Left hindlimb (tissue), 1 donor: Measurements from ENCODE around the gene TOR3A.

Experiments used
- DNase-seq: peaks from one replicate; pipeline ENCODE4 v3.0.0-alpha.2; 2018

The TOR3A gene

DNA sequence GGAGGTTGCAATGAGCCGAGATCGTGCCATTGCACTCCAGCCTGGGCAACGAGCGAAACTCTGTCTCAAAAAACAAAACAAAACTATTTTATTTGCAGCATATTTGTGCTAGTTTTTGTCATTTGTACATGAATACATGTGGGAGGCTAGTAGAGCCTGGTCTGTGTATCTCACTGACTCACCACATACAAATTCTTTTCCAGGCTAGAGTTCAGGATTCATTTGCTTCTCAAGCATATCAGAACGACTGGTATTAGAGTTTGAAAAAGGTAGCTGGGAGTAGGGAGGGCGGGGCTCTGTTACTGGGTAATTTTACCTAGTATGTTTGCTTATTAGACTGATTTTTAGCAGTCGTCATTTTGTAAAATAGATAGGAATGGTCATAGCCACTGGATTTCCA, 4.5 kb upstream of the TOR3A start:
- DNase-seq, result no peak

DNA sequence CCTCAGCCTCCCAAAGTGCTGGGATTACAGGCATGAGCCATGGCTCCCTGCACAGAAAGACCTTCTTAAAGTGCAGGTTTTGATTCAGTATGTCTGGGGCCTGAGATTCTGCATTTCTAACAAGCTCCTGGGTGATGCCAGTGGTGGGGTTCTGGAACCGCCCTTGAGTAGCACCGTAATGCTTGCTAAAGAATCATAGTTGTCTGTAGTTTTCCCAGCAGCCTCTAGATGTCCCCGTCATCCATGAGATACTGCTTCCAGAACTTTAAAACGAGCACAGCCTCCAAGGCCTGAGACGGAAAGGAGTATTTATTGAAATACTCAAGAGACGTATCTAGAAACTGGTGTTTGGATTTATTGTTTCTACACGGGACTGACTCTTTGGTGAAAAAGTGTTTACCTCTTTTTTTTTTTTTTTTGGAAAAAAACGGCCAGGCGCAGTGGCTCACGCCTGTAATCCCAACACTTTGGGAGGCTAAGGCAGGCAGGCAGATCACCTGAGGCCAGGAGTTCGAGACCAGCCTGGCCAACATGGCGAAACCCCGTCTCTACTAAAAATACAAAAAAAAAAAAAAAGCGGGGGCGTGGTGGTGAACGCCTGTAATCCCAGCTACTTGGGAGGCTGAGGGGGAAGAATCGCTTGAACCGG, 2.6 kb upstream of the TOR3A start:
- DNase-seq, result no peak

DNA sequence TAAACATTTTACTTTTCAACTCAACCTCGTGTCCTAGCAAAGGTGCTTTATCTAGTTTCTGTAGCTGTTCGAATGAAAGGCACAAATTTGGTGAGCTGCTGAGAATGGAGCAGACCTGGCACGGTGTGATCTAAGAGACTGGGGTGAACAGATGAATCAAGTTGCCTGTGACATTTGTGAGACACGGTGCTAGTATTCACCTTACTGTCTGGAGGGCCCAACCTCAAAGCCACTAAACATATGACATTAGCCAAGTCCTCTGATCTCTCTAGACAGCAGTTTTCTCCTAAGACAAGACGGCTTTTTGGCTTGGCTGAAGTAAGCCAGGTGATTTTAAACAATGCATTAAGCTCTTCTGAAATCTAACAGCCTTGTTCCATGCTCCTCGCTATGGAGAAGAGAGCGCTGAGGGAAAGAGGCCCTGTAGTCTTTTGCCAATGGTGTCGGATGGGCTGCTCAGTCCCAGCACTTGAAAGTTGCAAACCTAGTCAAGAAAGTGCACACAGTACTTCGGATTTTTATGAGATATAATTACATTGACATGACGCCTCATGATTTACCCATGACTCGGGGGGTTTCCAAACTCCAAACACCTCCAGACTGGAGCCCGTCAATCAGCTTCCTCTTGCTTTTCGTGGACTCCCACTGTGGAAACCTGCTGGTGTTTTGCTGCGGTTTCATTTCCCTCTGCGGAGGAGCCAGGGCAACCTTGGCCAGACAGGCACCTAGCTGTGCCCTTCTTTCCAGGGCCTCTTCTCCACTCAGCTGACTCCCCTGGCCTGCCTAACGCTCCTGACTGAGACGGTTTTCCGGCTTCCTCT, 794 bp upstream of the TOR3A start:
- no peak for DNase-seq

GRCh38 chr1:179082333-179082998, 596 bp downstream of the TOR3A start:
- peak; percentile 56 for DNase-seq

DNA sequence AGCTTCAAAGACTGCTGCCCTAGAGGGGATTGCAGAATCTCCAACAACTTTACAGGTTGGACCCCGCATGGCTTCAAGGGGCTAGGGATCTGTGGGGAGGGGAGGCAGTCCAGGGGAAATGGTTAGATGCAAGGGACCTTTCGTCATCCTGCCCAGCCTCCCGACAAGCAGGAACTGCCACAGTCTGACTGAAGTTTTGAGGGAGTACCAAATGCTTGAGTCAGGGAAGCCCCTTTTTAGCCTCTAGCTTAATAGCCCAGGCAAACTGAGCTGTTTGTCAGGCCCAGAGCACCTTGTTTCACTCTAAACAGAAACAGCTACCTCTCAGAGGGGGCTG, 1.1 kb downstream of the TOR3A start:
- no peak for DNase-seq

DNA sequence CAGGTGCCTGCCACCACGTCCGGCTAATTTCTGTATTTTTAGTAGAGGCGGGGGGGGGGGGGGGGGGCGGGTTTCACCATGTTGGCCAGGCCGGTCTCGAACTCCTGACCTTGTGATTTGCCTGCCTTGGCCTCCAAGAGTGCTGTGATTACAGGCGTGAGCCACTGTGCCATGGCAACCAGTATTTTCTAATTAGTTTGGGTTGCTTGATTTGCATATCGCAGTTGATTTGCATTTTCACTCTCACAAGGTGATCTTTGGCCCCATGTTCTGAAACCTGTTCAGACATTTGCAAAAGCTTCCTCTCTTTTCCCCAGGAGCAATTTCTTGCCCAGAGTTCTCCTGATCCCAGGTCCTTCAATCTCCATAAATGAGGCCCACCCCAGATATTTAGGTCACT, 1.7 kb downstream of the TOR3A start:
- DNase-seq, result no peak

DNA sequence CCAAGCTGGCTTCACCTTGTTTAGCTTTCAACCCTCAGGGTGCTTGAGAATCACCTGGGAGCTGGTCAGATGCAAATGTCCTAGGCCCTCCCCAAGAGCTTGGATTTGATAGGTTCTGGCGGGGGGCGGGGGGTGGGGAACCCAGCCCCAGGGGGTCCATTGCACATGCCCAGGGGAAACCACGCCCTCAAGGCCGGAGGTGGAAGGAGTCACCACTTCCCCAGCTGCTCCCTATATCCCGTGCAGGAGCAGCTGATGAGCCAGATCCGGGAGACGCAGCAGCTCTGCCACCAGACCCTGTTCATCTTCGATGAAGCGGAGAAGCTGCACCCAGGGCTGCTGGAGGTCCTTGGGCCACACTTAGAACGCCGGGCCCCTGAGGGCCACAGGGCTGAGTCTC, 5.8 kb downstream of the TOR3A start:
- no peak for DNase-seq

DNA sequence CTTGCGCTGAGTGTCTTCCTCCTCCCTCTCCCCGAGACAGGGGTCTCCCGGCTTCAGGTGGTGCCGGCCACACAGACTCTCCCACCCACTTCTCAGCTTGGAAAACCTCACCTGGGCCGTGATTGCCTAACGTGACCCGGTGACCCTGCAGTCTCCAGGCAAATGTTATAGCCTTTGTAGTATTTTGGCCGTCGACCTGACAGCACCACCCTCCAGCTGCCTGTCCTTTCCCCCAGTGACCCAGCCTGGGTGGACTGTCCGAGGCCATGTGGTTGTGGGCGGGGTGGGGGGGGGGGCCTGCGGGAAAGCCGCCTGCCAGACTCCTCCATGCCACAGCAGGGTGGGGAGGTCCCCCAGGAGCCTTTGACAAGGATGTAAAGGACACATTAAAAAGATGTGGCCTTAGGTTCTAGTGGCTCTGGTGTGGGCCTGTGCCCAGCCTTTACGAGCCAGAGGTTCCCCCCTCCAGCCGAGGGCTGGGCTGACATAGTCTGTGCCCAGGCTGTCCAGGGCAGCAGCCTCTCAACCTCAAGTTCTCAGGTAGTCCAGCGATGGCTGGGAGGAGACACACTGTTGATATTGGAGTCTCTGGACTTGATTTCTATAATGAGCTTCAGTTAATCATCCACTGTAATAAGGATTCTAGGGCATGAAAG, 8.1 kb downstream of the TOR3A start:
- DNase-seq, result no peak

- no peak for DNase-seq
Measured at GRCh38 chr1:179090522-179090921, 8.7 kb downstream of the TOR3A start.

GRCh38 chr1:179090923-179091322, 9.1 kb downstream of the TOR3A start:
- DNase-seq, result no peak

DNA sequence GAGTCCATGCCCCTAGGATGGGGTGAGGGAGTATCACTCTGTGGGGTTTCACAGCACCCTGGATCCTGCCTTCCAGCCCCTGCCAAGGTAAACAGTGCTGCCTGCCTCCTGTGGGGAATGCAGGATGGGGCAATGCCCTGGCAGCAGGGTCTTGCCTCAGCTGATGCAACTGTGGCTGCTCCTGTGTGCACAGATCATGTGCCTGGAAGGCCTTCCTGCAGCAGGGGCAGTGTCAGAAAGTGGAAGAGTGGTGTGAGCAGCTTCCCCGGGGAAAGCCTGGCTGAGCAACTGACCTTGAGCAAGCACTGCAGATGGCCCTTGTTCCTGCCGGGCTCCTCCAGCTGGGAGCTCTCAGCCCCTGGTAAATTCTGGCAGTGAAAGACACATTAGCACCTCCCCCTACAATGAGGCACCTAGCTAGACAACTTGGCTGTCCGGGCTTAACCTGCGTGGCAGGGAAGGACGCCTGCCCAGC, 9.9 kb downstream of the TOR3A start:
- DNase-seq, result no peak

GRCh38 chr1:179092896-179093461, 11.1 kb downstream of the TOR3A start:
- no peak for DNase-seq

DNA sequence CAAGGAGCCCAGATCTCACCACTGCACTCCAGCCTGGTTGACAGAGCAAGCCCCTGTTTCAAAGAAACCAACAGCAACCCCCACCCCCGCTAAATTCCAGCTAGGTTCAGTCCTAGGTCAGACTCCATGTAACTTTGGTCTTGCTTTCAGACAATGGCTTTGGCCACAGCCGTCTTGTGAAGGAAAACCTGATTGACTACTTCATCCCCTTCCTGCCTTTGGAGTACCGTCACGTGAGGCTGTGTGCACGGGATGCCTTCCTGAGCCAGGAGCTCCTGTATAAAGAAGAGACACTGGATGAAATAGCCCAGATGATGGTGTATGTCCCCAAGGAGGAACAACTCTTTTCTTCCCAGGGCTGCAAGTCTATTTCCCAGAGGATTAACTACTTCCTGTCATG, 12.9 kb downstream of the TOR3A start:
- no peak for DNase-seq

- DNase-seq, result no peak
Measured at GRCh38 chr1:179095377-179095776, 13.5 kb downstream of the TOR3A start.

DNA sequence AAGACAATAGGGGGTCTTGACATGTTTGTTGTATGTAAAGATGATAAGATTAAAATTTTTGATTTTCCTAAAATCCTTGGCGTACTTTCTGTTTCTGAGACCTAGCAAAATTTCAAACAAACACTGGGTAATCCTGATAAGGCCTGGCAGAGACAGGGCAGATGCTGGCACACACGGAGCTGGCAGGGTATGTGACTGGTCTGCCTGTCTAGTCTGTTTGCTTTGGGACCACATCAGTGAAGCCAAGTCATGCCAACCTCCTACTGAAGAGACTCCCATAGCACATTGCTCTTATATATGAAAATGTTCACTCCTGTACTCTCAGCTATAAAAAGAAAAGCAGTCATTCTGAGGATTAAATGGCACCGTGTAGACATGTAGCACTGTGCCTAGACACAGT, 14.1 kb downstream of the TOR3A start:
- no peak for DNase-seq

- DNase-seq, result no peak
Measured at GRCh38 chr1:179099891-179100290, 18.0 kb downstream of the TOR3A start.

DNA sequence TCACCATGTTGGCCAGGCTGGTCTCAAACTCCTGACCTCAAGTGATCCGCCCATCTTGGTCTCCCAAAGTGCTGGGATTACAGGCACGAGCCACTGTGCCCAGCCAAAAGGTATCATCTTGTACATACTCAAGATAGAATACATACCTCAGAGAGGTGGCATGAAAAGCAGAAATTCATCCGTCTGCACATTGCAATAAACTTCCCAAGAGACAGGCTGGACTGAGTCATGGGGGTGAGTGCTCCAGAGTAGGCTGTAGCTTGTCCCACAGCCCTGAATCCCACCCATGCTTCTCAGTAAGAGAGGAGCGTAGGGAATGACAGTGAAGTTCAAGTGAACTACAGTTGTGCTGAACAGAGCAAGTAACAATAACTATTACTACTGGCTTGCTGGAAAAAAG, 19.7 kb downstream of the TOR3A start:
- DNase-seq, result no peak

DNA sequence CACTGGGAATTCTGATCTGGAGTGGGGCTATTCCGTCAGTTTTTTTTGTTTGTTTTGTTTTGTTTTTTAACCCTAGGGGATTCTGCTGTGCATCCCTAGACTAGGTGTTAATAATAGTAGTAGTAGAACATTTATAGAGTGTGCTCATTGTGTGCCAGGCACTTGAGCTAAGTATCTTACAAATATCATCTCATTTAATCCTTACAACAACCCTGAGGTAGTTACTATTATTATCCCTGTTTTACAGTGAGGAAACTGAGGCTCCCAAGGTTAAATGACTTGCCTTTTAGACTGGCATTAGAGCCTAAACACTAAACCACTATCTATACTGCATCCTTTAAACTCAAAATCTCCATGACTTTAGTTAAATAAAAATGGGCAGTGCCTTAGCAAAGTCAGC, 22.1 kb downstream of the TOR3A start:
- DNase-seq, result no peak

- no peak for DNase-seq
Measured at GRCh38 chr1:179104611-179105250, 22.9 kb downstream of the TOR3A start.

- no peak for DNase-seq
Measured at GRCh38 chr1:179105393-179105792, 23.5 kb downstream of the TOR3A start.

DNA sequence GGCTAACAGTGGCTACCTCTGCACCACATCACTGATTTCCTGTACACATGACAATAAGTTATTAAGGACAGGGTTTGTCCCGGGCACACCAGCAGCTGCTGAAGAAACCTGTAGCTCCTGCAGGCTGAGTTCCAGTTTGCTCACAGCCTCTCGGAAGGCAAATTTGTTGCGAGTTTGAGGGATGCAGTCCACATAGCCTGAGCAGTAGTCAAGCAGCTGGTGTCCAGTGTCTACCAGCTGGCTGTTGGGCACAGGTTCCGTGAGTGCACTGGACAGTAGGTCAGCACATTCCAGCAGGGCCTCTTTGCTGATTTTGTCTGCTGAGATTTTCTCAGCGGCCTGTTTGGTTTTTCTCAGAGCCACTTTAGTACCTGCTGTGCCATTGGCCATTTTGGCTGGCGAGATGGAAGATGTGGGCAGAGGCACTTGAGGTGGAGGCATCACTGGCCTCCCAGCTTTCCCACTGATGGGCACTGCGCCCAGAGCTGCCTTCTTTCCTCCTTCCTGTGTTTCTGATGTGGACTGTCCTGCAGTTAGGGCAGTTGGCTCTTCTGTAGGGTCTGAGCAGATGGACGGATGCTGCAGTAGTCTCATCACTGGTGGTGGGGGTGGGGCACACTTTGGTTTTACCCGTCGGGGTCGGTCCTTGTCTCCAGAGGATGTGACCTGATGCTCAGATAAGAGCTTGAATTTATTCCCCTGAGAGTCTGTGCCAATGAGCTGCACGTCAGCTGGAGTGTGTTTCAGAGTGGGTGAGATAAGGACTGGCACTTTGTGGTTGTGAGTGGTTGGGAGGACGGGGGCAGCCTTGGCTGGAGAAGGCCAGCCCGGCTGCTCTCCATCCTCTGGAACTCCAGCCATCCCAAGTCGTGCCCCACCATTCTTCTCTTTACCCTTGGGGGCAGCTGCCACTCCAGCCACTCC, 26.1 kb downstream of the TOR3A start:
- DNase-seq, result no peak

DNA sequence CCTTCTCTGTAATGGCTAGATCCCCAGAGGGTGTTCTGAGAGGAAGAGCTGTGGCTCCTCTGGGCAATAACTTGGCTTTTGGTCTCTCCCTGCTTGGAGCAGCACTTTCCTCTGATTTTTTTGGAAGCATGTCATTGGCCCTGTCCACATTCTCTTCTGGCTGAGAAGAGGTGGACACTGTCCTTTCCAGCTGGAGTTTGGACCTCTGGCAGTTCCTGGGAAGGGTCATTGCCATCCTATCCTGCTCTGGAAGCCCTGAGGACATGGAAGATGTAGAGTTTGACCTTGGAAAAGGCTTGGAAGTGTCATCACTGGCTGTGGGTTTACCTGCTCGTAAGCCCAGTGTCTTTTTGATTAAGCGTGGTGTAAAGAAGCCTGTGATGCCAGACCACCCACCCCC, 26.8 kb downstream of the TOR3A start:
- no peak for DNase-seq
